ENCODE results near the gene LSR. TPM values are rescaled to one million over a fixed set of nuclear protein-coding genes. Genes with fewer than 3 reads are reported as not detected.
"Not testable (repeated sequence)": the region's sequence is repeated elsewhere in the genome, so short reads cannot be mapped to it uniquely, and the experiment has no call there.

Gene LSR
- total RNA-seq, 1 donor from 2014 or later, result 79.4 TPM

DNA sequence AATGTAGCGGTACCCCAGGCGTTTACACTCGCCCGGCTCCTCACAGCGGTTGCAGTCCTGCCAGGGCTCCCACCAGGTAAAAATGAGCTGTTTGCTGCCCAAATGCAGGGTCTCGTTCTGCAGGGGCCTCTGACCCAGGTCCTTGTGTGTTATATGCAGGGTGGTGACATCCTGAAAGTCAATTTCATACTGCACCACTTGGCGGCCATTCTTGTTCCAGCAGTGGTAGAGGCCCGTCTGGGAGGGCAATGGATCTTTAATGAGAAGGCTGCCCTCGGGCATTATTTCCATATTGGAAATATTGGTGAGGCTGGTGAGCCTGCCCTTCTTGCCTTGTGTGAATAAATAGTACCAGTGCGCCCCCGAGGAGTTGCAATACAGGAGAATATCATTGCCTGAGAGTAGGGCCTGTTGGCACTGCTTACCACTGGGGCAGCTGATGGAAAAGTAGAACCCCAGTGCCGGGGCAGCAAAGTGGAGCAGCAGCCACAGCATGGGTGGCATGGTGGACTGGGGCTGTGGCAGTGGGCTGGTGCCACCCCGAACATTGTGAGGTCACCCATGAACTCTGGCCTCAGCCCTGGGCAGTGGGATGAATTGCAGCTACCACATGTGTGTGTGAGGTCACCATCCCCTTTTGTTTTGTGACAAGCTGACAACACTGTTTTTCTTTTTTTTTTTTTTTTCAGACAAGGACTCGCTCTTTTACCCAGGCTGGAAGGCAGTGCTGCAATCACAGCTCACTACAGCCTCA is 20.4 kb upstream of the LSR start, which contains the start of gene FAM187B:
Gene FAM187B, minus strand, starts transcription at position 563 of the 754 bp plus-strand sequence. Its CDS starts 59 bp downstream, at position 504.
- intact Hi-C loops (cut with DNase I), result no loop called here
- Histone ChIP-seq H3K27me3 (no peaks in the 10 kb centered on the region), H3K4me3 (no peak within 1 kb of the TSS), H3K9me3 (no peaks in the 10 kb centered on the region), H3K27ac (no peak within 1 kb of the TSS), H3K36me3 (no peaks in the 10 kb centered on the region), H3K4me1 (no peaks in the 10 kb centered on the region)
- TF ChIP-seq, protein P1, sequence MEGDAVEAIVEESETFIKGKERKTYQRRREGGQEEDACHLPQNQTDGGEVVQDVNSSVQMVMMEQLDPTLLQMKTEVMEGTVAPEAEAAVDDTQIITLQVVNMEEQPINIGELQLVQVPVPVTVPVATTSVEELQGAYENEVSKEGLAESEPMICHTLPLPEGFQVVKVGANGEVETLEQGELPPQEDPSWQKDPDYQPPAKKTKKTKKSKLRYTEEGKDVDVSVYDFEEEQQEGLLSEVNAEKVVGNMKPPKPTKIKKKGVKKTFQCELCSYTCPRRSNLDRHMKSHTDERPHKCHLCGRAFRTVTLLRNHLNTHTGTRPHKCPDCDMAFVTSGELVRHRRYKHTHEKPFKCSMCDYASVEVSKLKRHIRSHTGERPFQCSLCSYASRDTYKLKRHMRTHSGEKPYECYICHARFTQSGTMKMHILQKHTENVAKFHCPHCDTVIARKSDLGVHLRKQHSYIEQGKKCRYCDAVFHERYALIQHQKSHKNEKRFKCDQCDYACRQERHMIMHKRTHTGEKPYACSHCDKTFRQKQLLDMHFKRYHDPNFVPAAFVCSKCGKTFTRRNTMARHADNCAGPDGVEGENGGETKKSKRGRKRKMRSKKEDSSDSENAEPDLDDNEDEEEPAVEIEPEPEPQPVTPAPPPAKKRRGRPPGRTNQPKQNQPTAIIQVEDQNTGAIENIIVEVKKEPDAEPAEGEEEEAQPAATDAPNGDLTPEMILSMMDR (IDR thresholded peaks at IDR 0.05), result no peak
- DNase-seq (ENCODE audit: low spot score in 2 of 2), result no peak

DNA sequence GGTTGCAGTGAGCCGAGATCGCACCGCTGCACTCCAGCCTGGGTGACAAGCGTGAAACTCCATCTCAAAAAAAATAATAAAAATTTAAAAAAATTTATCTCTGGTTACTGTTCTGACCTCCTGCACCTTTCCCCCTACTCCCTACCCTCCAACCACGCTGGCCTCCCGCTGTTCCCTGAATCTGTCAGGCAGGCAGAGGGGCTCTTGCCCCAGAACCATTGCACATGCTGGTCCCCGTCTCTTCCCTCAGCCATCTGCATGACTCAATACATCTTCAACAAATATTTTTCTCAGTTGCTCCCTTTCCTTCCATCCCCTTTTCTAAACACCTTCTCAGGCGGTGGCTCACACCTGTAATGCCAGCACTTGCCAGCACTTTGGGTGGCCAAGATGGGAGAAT is 19.2 kb upstream of the LSR start:
- Histone ChIP-seq H3K27me3 (no peaks in the 10 kb centered on the region), H3K36me3 (no peaks in the 10 kb centered on the region), H3K4me1 (no peaks in the 10 kb centered on the region), H3K9me3 (no peaks in the 10 kb centered on the region), H3K4me3 (no peak overlapping the region), H3K27ac (no peak overlapping the region)
- TF ChIP-seq, protein P1 (IDR thresholded peaks at IDR 0.05), result no peak
- no peak for DNase-seq (ENCODE audit: low spot score in 2 of 2)
- intact Hi-C loops (cut with DNase I), result no loop called here

DNA sequence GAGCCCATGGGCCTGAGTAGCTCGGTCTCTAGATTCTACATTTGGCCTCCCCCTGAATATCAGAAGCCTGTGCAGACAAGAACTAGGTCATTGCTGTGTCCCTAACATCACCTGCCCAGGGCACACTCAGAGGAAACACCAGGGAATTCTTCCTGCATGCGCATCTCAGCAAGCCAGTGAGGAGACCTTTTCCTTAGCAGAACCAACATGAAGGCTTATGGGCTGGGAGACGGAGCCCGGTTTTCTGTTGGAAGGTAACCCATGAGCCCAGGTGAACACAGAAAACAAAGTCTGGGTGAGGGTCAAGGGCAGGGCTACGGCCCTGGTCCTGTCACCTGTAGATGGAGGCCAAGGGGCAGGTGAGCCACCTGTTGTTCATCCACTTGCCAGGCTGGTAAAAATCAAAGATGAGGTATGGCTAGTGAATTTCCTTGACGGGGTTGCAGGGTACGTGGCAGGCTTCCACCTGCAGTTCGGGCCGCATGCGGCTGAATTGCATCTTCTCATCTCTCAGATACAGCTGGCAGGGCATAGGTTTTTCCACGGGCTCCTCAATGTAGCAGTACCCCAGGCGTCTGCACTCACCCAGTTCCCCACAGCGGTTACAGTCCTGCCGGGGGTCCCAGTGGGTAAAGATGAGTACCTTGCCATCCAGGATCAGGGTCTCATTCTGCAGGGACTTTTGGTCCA is 16.7 kb upstream of the LSR start:
- no peaks in the 10 kb centered on the region for H3K4me1 ChIP-seq
- no peak for DNase-seq (ENCODE audit: low spot score in 2 of 2)
- intact Hi-C loops (cut with DNase I), result no loop called here

DNA sequence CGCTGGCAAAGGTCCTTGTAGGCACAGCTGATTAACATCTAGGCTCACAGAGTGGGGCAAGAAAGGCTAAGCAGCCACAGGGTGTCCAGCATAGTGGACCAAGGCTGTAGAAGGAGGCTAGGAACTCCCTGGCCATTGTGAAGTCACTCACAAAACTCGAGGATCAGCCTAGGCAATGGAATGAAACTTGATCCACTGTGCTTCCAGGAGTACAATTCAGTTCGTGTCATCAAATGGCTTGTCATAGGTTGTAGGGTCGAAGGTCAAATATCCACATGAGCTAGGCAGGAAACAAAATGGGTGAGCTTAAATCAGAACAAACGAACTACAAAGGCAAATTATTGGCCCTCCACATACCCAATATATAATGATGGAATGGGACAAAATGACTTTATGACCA is 15.9 kb upstream of the LSR start:
- no peak for DNase-seq (ENCODE audit: low spot score in 2 of 2)
- TF ChIP-seq, protein P1 (IDR thresholded peaks at IDR 0.05), result no peak

More for the DNA sequence above, 16.7 kb upstream of the LSR start:
- Histone ChIP-seq H3K36me3 (no peaks in the 10 kb centered on the region), H3K27ac (no peak overlapping the region), H3K27me3 (no peaks in the 10 kb centered on the region), H3K9me3 (no peaks in the 10 kb centered on the region), H3K4me3 (no peak overlapping the region)
- TF ChIP-seq, protein P1 (IDR thresholded peaks at IDR 0.05), result no peak

DNA sequence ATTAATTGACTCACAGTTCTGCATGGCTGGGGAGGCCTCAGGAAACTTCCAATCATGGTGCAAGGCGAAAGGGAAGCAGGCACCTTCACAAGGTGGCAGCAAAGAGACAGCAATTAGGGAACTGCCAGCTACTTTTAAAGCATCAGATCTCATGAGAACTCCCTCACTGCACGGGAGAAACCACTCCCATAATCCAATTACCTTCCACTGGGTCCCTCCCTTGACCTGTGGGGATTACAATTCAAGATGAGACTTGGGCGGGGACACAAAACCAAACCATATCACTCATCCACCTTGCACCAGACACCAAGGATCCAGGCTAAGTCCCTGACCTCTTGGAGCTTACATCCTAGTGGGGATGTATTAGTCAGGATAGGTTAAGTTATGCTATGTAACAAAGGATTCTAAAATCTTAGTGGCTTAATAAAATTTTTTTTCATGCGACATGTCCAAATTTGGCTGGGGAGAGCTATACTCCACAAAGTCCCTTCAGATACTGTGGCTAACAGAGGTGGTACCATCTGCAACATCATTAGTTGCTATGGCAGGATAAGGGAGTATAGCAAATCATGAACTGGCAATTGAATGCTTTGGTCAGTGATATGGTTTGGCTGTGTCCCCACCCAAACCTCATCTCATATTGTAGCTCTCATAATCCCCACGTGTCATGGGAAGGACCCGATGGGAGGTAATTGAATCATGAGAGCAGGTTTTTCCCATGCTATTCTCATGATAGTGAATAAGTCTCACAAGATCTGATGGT is 12.0 kb upstream of the LSR start:
- Histone ChIP-seq H3K4me3 (no peak overlapping the region), H3K27me3 (no peaks in the 10 kb centered on the region), H3K9me3 (peaks cover 0 to 8% of the 10 kb centered on the region in 2 donors), H3K27ac (no peak overlapping the region), H3K4me1 (no peaks in the 10 kb centered on the region), H3K36me3 (no peaks in the 10 kb centered on the region)
- intact Hi-C loops (cut with DNase I), result no loop called here
- TF ChIP-seq, protein P1 (IDR thresholded peaks at IDR 0.05), result no peak
- no peak for DNase-seq (ENCODE audit: low spot score in 2 of 2)

More for the DNA sequence above, 15.9 kb upstream of the LSR start:
- H3K4me3 ChIP-seq, result no peak overlapping the region
- H3K4me1 ChIP-seq, result no peaks in the 10 kb centered on the region
- no peaks in the 10 kb centered on the region for H3K27me3 ChIP-seq
- intact Hi-C loops (cut with DNase I), result no loop called here
- H3K27ac ChIP-seq, result no peak overlapping the region
- H3K36me3 ChIP-seq, result no peaks in the 10 kb centered on the region
- H3K9me3 ChIP-seq, result no peaks in the 10 kb centered on the region

DNA sequence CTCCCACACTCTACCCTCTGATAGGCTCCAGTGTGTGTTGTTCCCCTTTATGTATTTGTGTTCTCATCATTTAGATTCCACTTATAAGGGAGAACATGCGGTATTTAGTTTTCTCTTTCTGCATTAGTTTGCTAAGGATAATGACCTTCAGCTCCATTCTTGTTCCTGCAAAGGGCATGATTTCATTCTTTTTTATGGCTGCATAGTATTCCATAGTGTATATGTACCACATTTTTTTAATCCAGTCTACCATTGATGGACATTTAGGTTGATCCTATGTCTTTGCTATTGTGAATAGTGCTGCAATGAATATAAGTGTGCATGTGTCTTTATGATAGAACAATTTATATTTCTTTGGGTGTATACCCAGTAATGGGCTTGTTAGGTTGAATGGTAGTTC is 9.2 kb upstream of the LSR start:
- H3K4me3 ChIP-seq; H3K36me3 ChIP-seq; intact Hi-C loops (cut with DNase I); H3K9me3 ChIP-seq; DNase-seq (ENCODE audit: low spot score in 2 of 2); H3K4me1 ChIP-seq; H3K27ac ChIP-seq; H3K27me3 ChIP-seq: not testable (repeated sequence)
